Body of pancreas (tissue), 4 donors: Measurements from ENCODE around the gene TBATA.

Experiments used
- POLR2A ChIP-seq, 3 donors: fragments of 450-650 bp; IDR thresholded peaks; one replicate each; pipeline ENCODE4 v1.6.1; 2016; ENCODE audit warnings: antibody characterized with exemption in 3 of 3, mild to moderate bottlenecking in 2 of 3
- TF ChIP-seq, protein P1 (sequence below), 7 experiments: fragments of 450-650 bp in 4 of 7; fragments of 200-600 bp in 3 of 7; sonication (generic) in 3 of 7; IDR thresholded peaks; one replicate each; pipeline ENCODE4 v1.5.1; 2016 to 2019; ENCODE audit warnings: antibody characterized with exemption in 7 of 7

DNA sequence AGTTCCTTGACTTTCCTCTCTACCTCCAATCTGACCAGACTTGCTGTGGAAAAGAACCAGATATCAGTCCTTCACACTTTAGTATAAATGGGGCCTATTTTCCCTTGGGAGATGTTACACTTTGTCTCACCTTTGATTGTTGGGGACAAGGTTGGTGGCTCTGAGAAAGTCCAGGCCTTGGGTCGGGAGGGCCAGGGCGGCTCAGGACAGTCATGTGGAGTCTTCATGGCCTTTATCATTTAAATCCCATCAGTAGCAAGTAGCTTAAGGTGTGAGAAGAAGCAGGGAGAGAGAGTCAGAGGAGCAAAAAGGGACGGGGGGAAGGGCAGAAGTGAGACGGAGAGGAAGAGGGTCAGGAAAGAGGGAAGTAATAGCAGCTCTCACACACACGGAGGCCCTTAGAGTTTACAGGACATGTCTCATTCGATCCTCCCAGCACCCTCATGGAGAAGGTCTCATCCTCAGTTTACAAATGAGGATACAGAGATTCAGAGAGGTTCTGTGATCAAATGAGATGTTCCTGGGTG lies 40.5 kb downstream of the TBATA start:
- TF ChIP-seq, protein P1, sequence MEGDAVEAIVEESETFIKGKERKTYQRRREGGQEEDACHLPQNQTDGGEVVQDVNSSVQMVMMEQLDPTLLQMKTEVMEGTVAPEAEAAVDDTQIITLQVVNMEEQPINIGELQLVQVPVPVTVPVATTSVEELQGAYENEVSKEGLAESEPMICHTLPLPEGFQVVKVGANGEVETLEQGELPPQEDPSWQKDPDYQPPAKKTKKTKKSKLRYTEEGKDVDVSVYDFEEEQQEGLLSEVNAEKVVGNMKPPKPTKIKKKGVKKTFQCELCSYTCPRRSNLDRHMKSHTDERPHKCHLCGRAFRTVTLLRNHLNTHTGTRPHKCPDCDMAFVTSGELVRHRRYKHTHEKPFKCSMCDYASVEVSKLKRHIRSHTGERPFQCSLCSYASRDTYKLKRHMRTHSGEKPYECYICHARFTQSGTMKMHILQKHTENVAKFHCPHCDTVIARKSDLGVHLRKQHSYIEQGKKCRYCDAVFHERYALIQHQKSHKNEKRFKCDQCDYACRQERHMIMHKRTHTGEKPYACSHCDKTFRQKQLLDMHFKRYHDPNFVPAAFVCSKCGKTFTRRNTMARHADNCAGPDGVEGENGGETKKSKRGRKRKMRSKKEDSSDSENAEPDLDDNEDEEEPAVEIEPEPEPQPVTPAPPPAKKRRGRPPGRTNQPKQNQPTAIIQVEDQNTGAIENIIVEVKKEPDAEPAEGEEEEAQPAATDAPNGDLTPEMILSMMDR (IDR thresholded peaks at IDR 0.05) = no peak
- TF ChIP-seq POLR2A (IDR thresholded peaks at IDR 0.05) = no peak
